ENCODE results near the gene GRAP.
"Not testable (repeated sequence)": the region's sequence is repeated elsewhere in the genome, so short reads cannot be mapped to it uniquely, and the experiment has no call there.

Gene GRAP

GRCh38 chr17:19042369-19042768 lies 4.4 kb downstream of the GRAP start:
- not testable (repeated sequence) for DNase-seq (ENCODE audit: low read depth in 2 of 2)

DNA sequence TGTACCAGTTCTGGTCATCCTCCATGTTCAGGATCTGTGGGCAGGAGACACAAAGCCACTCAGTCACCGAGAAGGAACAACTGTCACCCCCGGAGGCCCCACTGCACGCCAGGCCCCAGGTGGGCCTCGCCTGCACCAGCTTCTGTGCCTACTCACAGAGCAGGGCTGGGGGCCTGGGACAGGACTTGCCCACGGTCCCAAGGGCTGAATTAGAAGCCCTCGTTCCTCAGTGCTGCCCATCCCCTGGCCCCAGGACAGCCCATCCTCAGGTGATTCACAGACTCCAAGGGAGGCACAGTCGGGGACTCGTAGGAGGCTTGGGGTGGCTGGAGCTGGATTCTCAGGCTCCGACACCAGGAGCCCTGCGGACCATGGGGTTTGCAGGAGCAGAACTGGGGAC lies 4.9 kb downstream of the GRAP start:
- not testable (repeated sequence) for DNase-seq (ENCODE audit: low read depth in 2 of 2)

GRCh38 chr17:19040350-19040749 lies 6.4 kb downstream of the GRAP start:
- not testable (repeated sequence) for DNase-seq (ENCODE audit: low read depth in 2 of 2)

DNA sequence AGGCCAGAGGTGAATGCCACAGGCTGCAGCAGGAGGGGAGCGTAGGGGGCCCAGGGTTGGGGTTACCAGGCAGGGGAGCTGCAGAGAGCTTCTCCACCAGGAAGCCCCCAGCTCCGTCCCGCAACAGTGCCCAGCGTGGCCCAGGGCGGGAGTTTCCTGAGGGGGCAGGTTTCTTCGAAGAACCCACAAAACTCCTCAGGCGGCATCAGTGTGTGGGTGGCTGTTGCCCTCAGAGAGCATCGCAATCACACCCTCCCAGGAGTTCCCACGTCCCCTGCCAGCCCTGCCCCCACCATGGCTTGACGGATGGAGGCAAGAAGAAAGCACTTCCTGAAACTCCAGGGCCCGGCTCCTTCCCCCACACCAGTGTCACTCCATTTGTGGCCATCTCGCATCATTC lies 8.0 kb downstream of the GRAP start:
- DNase-seq (ENCODE audit: low read depth in 2 of 2): not testable (repeated sequence)

DNA sequence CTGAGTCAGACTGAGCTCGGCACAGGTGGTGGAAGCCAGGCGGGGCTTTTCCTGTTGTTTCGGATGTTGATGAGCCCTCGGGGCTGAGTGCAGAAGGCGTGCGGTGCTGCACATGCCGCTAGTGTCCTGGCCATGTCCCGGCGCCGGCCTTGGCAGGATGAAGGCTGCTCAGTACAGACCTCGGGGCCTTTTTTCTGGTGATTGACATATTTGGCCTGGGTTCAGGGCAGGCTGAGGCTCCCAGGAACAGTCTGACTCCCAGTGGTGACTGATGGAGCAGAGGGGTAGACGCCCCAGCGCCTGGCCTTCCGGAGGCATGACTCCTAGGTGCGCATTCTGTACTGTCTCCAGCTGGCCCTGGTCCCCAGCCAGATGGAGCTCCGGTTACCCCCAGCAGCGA lies 8.8 kb downstream of the GRAP start:
- DNase-seq (ENCODE audit: low read depth in 2 of 2): not testable (repeated sequence)

GRCh38 chr17:19037547-19037946 lies 9.2 kb downstream of the GRAP start:
- DNase-seq (ENCODE audit: low read depth in 2 of 2): not testable (repeated sequence)

- DNase-seq (ENCODE audit: low read depth in 2 of 2): not testable (repeated sequence)
These were observed 10.6 kb downstream of the GRAP start for GRCh38 chr17:19036186-19036585.

DNA sequence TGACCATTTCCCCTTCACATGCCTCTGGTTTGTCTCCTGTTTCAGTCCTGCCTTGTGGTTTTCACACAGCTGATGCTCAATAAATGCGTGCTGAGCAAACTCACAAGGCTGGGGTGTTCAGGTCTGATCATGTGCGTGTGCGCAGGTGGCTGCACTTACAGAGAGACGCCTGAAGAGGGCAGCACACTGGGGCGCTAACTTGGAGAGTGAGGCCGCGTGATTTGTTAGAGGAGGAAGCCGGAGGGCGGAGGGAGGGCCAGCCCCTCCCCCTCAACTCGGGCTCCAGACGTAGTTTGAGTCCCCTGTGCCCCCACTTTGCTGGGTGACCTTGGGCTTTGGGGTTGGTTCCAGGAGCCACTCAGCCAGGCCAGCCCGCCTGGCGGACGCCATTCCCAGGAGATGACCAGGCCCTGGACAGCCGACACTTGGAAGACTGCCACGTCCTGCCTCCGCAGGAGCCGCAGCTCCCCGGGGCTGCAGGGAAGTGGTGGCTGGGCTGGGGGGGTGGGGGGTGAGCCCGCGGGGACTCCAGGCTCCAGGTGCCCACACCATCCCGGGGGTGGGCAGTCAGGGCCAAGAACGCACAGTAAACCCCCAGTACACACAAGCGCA lies 14.3 kb downstream of the GRAP start:
- DNase-seq (ENCODE audit: low read depth in 2 of 2): not testable (repeated sequence)

DNA sequence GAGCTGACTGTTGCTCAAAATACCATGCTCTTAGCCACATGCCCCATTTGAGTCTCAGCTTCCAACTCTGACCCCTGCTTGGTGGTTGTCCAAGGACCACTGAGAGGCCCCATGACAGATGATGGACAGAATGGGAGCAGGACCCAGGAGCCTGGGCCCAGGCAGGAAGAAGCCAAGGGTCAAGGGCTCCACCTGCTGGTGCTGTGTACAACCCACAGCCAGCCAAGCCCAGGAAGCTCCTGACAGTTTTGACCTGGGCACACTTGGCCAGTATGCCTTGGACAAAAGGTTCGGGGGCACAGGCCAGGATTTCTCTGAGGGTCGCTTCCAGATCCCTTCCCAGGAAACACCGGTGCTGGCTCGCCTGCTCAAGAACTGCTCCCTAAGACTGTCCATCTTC lies 15.0 kb downstream of the GRAP start:
- not testable (repeated sequence) for DNase-seq (ENCODE audit: low read depth in 2 of 2)

DNA sequence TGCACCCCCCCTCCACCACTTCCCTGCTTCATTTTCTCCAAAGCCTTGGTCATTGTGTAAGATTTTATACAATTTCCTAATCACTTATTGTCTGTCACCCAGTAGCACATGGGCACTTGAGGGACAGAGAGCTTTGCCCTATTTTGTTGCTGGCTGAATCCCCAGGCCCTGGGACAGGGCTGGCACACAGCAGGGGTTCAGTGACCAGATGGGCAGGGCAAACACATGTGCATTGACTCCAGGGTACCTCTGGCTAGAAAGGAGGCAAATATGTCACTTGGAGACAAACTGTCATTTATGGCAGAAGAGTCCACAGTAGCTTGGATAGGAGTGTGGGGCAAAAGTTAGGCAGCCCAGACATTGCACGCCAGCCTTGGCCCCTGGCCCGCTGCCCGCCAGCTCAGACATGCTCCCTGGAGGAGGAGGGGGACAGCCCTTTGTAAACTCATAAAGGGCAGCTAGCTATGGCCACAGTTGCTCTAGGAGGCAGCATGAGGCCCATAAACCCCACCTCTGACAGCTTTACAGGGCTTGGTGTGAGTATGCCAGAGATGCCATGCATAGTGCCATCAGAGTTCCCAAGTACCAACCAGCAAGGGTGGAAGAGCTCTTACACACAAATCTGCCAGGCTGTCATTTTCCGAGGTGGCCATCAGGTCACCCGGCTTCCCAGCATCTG lies 15.8 kb downstream of the GRAP start:
- DNase-seq (ENCODE audit: low read depth in 2 of 2): not testable (repeated sequence)

DNA sequence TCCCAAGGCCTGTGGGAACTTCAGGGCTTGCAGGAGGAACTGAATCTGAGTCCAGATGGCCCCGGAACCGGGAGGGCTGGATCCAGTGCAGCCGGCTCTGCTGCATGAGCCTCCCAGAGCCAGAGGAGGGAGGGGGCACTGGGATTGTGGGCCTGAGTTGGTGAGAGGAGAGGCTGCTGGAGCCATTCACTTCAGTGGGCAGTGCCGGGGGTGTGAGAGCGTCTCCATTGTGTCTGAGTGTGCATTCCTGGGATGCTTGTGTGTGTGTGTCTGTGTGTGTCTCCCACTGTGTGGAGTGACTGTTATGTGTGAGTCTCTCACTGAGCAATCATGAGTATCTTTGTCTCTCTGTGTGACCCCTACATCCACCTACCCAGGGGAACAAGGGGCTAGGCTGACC lies 17.0 kb downstream of the GRAP start:
- DNase-seq (ENCODE audit: low read depth in 2 of 2): not testable (repeated sequence)

GRCh38 chr17:19028671-19029070 lies 18.1 kb downstream of the GRAP start:
- not testable (repeated sequence) for DNase-seq (ENCODE audit: low read depth in 2 of 2)

GRCh38 chr17:19024101-19025078 lies 22.4 kb downstream of the GRAP start:
- DNase-seq (ENCODE audit: low read depth in 2 of 2): no peak

GRCh38 chr17:19023209-19023999 lies 23.4 kb downstream of the GRAP start:
- DNase-seq (ENCODE audit: low read depth in 2 of 2): no peak

GRCh38 chr17:19022747-19023146 lies 24.0 kb downstream of the GRAP start:
- no peak for DNase-seq (ENCODE audit: low read depth in 2 of 2)

- no peak for DNase-seq (ENCODE audit: low read depth in 2 of 2)
These were observed 24.6 kb downstream of the GRAP start for GRCh38 chr17:19022128-19022527.

- DNase-seq (ENCODE audit: low read depth in 2 of 2): no peak
These were observed 25.1 kb downstream of the GRAP start for GRCh38 chr17:19021622-19022083.

GRCh38 chr17:19021011-19021621 lies 25.6 kb downstream of the GRAP start:
- DNase-seq (ENCODE audit: low read depth in 2 of 2): not testable (repeated sequence)

GRCh38 chr17:19020016-19020415 lies 26.7 kb downstream of the GRAP start:
- DNase-seq (ENCODE audit: low read depth in 2 of 2): no peak

GRCh38 chr17:19019041-19019941 lies 27.5 kb downstream of the GRAP start:
- no peak for DNase-seq (ENCODE audit: low read depth in 2 of 2)

All from fibroblast of skin of left biceps (primary cell).